Thoracic aorta (tissue), 2 donors: Measurements from ENCODE around the gene PADI3. TPM values are rescaled to one million over a fixed set of nuclear protein-coding genes. Genes with fewer than 3 reads are reported as not detected.

ENCODE experiments used
- ATAC-seq: fragments of 150-250 bp; one replicate; pipeline ENCODE4 v1.8.0; 2017; ENCODE audit warnings: low read depth; ENCODE audit not compliant: insufficient number of reproducible peaks, low FRiP score
- DNase-seq: peaks from one replicate; pipeline ENCODE4 v3.0.0-alpha.2; 2020; ENCODE audit warnings: low spot score
- H3K27ac ChIP-seq, 2 donors: fragments of 200-600 bp; sonication (generic); 1 replicate in 1 of 2; 2 replicates in 1 of 2; pipeline ENCODE4 v1.5.1; 2016; ENCODE audit warnings: mild to moderate bottlenecking in 2 of 2, moderate library complexity in 2 of 2
- H3K27me3 ChIP-seq: fragments of 200-600 bp; sonication (generic); replicated peaks from 2 replicates; pipeline ENCODE4 v1.6.0; 2016; ENCODE audit warnings: mild to moderate bottlenecking; ENCODE audit not compliant: insufficient read depth
- H3K36me3 ChIP-seq: fragments of 200-600 bp; sonication (generic); one replicate; pipeline ENCODE4 v1.5.1; 2016
- H3K4me1 ChIP-seq, 2 donors: fragments of 200-600 bp; sonication (generic); 1 replicate in 1 of 2; 2 replicates in 1 of 2; pipeline versions ENCODE4 v1.5.1 to v1.6.0; 2016; ENCODE audit warnings: low read depth in 2 of 2, mild to moderate bottlenecking in 1 of 2; ENCODE audit not compliant: control insufficient read depth in 1 of 2
- H3K4me3 ChIP-seq: fragments of 200-600 bp; sonication (generic); 2 replicates; pipeline ENCODE4 v1.5.1; 2016; ENCODE audit warnings: mild to moderate bottlenecking
- H3K9me3 ChIP-seq: fragments of 200-600 bp; sonication (generic); 2 replicates; pipeline ENCODE4 v1.5.1; 2016
- CTCF ChIP-seq: fragments of 200-600 bp; sonication (generic); IDR thresholded peaks from one replicate; pipeline ENCODE4 v1.5.1; 2019; ENCODE audit warnings: antibody characterized with exemption
- total RNA-seq, 2 donors: library from RNA; depleted of rRNA; stranded (reverse); fragments of >200 nt; gene quantifications; one replicate each; pipeline versions ENCODE4 v1.1.0 to v1.2.3, GENCODE V29; 2016

The PADI3 gene
- total RNA-seq, 2 donors from 2014 or later = not detected

GRCh38 chr1:17310068-17310640 is 61.3 kb downstream of the PADI3 start:
- DNase-seq (no peak), ATAC-seq (peak; percentile 22)
- H3K4me1 ChIP-seq = no peaks in the 10 kb centered on the region
- no peak overlapping the region for H3K27ac ChIP-seq
- TF ChIP-seq CTCF = no peak
- no peaks in the 10 kb centered on the region for H3K9me3 ChIP-seq
- H3K36me3 ChIP-seq = no peaks in the 10 kb centered on the region
- no peak overlapping the region for H3K4me3 ChIP-seq
- no peaks in the 10 kb centered on the region for H3K27me3 ChIP-seq

- H3K27me3 ChIP-seq = no peaks in the 10 kb centered on the region
- no peak overlapping the region for H3K4me3 ChIP-seq
- TF ChIP-seq CTCF = no peak
- no peak overlapping the region for H3K27ac ChIP-seq
- ATAC-seq = no peak
- no peaks in the 10 kb centered on the region for H3K4me1 ChIP-seq
- H3K36me3 ChIP-seq = no peaks in the 10 kb centered on the region
- no peaks in the 10 kb centered on the region for H3K9me3 ChIP-seq
- no peak for DNase-seq
These were observed 64.8 kb downstream of the PADI3 start for GRCh38 chr1:17313530-17314309.

DNA sequence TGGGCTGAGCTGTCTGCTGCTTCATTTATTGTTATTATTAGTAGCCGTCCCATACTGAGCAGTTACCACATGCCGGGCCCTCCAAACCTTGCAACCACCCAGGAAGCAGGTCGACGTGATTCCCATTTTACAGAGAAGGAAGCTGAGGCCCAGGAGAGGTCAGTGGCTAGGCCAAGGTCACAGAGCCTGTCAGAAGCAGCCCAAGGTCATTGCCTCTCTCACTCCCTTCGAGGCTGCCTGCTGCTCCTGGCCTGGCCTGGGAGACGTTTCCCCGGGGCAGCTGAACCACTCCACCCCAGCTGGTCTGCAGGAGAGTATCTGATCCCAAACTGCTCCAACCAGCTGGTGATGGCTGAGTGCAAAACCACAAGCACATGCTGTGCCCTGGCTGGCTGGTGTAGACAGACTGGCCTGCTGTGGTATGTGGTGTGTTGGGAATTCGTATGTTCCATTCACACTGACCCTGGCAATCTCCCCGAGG is 65.6 kb downstream of the PADI3 start:
- Histone ChIP-seq H3K9me3 (no peaks in the 10 kb centered on the region), H3K27ac (no peak overlapping the region), H3K36me3 (no peaks in the 10 kb centered on the region), H3K4me1 (no peaks in the 10 kb centered on the region), H3K27me3 (no peaks in the 10 kb centered on the region), H3K4me3 (no peak overlapping the region)
- DNase-seq (no peak), ATAC-seq (no peak)
- no peak for TF ChIP-seq CTCF

DNA sequence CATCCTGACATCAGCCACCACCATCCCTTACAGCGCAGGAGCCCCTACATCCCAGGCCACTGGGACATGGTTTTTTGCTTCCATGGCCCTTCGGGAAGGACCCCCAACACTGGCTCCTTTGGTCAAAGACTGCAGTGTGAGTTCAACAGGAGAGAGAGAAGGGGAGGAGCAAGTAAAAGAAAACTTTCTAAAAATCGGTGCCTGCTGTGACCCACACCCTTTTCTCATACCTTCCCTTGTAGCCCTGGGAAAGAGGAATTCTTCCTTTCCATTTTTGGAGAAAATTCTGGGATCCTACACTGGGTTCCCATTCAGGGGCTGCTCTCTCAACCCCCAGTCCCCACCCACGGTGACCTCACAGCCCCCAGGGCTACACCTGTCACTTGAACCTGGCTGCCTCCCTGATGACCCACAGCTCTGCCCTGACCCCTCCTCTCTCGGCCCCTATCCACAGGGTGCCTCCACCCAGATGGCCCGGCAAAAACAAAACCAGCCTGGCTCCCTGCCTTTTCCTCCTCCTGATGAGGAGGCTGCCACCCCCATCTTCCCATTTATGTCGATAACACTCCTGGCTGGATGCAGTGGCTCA is 66.7 kb downstream of the PADI3 start:
- no peak for TF ChIP-seq CTCF
- Histone ChIP-seq H3K4me1 (no peaks in the 10 kb centered on the region), H3K4me3 (no peak overlapping the region), H3K27me3 (no peaks in the 10 kb centered on the region), H3K9me3 (peaks cover 4% of the 10 kb centered on the region), H3K36me3 (no peaks in the 10 kb centered on the region), H3K27ac (no peak overlapping the region)
- DNase-seq = no peak
- ATAC-seq = no peak

GRCh38 chr1:17316704-17317103 is 67.8 kb downstream of the PADI3 start:
- no peak for DNase-seq

More at GRCh38 chr1:17316704-17317103, 67.8 kb downstream of the PADI3 start:
- H3K27ac ChIP-seq = no peak overlapping the region
- no peaks in the 10 kb centered on the region for H3K27me3 ChIP-seq
- no peaks in the 10 kb centered on the region for H3K4me1 ChIP-seq
- TF ChIP-seq CTCF = no peak
- H3K9me3 ChIP-seq = peaks cover 4% of the 10 kb centered on the region
- H3K4me3 ChIP-seq = no peak overlapping the region
- ATAC-seq = no peak
- no peaks in the 10 kb centered on the region for H3K36me3 ChIP-seq
